Measurements from ENCODE around the gene GAL3ST1.

Gene GAL3ST1

GRCh38 chr22:30578481-30578880 is 4.0 kb upstream of the GAL3ST1 start:
- Histone ChIP-seq H3K4me3 (ENCODE audit: low read length in 2 of 2) (no peak overlapping the region), H3K79me1 (ENCODE audit: low read depth, low read length) (peaks cover 3% of the 10 kb centered on the region), H2BK15ac (ENCODE audit: low read length) (no peak overlapping the region), H3K18ac (ENCODE audit: low read length) (no peak overlapping the region), H3K4ac (ENCODE audit: low read length) (no peak overlapping the region), H3K4me1 (ENCODE audit: control insufficient read depth in 2 of 2, insufficient read depth in 1 of 2, low read depth in 1 of 2, low read length in 2 of 2) (peaks cover 8 to 20% of the 10 kb centered on the region in 2 donors), H3K36me3 (replicated peaks in 1 of 2; ENCODE audit: control insufficient read depth in 2 of 2, insufficient read depth in 2 of 2, low read length in 2 of 2) (peaks cover 67 to 81% of the 10 kb centered on the region in 2 donors), H2AK5ac (ENCODE audit: low read depth, low read length) (no peak overlapping the region), H3K9me3 (replicated peaks in 1 of 2; ENCODE audit: control insufficient read depth in 2 of 2, insufficient read depth in 1 of 2, low read depth in 1 of 2, low read length in 2 of 2) (no peaks in the 10 kb centered on the region), H2AFZ (ENCODE audit: low read length) (no peak overlapping the region), H2BK5ac (ENCODE audit: low read length) (no peak overlapping the region), H3K9ac (ENCODE audit: low read depth, low read length, poor library complexity) (no peak overlapping the region), H3K27me3 (ENCODE audit: control insufficient read depth in 3 of 3, insufficient read depth in 3 of 3, low read depth in 1 of 3, low read length in 3 of 3) (no peaks in the 10 kb centered on the region), H2BK12ac (ENCODE audit: low read length) (no peak overlapping the region), H3K23ac (ENCODE audit: low read depth, low read length, poor library complexity) (no peak overlapping the region), H3K4me2 (ENCODE audit: insufficient read depth, low read length, poor library complexity, severe bottlenecking) (no peak overlapping the region), H2BK120ac (ENCODE audit: low read depth, low read length) (no peak overlapping the region), H3K14ac (ENCODE audit: low read length) (no peak overlapping the region), H4K8ac (ENCODE audit: low read depth, low read length) (no peak overlapping the region), H3K27ac (replicated peaks; ENCODE audit: low read length) (no peak overlapping the region), H4K91ac (ENCODE audit: low read depth, low read length, poor library complexity) (no peak overlapping the region)
- DNase-seq (ENCODE audit: low spot score), result no peak
- WGBS, 2 donors (ENCODE audit: extremely low coverage in 2 of 2, insufficient read length in 2 of 2, insufficient replicate concordance in 1 of 2), result no CpG with 5 or more reads among the region's 12 CpGs

- WGBS, 2 donors (ENCODE audit: extremely low coverage in 2 of 2, insufficient read length in 2 of 2, insufficient replicate concordance in 1 of 2), result no CpG with 5 or more reads among the region's 15 CpGs
- H2BK15ac ChIP-seq (ENCODE audit: low read length), result no peak overlapping the region
- H3K9ac ChIP-seq (ENCODE audit: low read depth, low read length, poor library complexity), result peak overlapping the region; percentile 56
- no peak overlapping the region for H2AFZ ChIP-seq (ENCODE audit: low read length)
- peaks cover 0 to 12% of the 10 kb centered on the region in 2 donors for H3K4me1 ChIP-seq (ENCODE audit: control insufficient read depth in 2 of 2, insufficient read depth in 1 of 2, low read depth in 1 of 2, low read length in 2 of 2)
- peaks cover 48 to 55% of the 10 kb centered on the region in 2 donors for H3K36me3 ChIP-seq (replicated peaks in 1 of 2; ENCODE audit: control insufficient read depth in 2 of 2, insufficient read depth in 2 of 2, low read length in 2 of 2)
- H4K91ac ChIP-seq (ENCODE audit: low read depth, low read length, poor library complexity), result no peak overlapping the region
- no peak overlapping the region for H2BK120ac ChIP-seq (ENCODE audit: low read depth, low read length)
- peak overlapping the region; percentile 84 for H2AK5ac ChIP-seq (ENCODE audit: low read depth, low read length)
- no peak overlapping the region for H3K18ac ChIP-seq (ENCODE audit: low read length)
- no peak overlapping the region for H3K4me2 ChIP-seq (ENCODE audit: insufficient read depth, low read length, poor library complexity, severe bottlenecking)
- peaks cover 0 to 3% (median 0%) of the 10 kb centered on the region in 3 experiments for H3K27me3 ChIP-seq (ENCODE audit: control insufficient read depth in 3 of 3, insufficient read depth in 3 of 3, low read depth in 1 of 3, low read length in 3 of 3)
- DNase-seq (ENCODE audit: low spot score), result no peak
- H2BK5ac ChIP-seq (ENCODE audit: low read length), result peak overlapping the region; percentile 71
- H2BK12ac ChIP-seq (ENCODE audit: low read length), result no peak overlapping the region
- H3K23ac ChIP-seq (ENCODE audit: low read depth, low read length, poor library complexity), result peak overlapping the region; percentile 59
- H3K4me3 ChIP-seq (ENCODE audit: low read length in 2 of 2), result peak overlapping the region in 1 of 2 donors; percentile 39
- H3K27ac ChIP-seq (replicated peaks; ENCODE audit: low read length), result no peak overlapping the region
- H3K9me3 ChIP-seq (replicated peaks in 1 of 2; ENCODE audit: control insufficient read depth in 2 of 2, insufficient read depth in 1 of 2, low read depth in 1 of 2, low read length in 2 of 2), result no peaks in the 10 kb centered on the region
- H3K4ac ChIP-seq (ENCODE audit: low read length), result peak overlapping the region; percentile 41
- H3K14ac ChIP-seq (ENCODE audit: low read length), result peak overlapping the region; percentile 17
- H4K8ac ChIP-seq (ENCODE audit: low read depth, low read length), result no peak overlapping the region
- peaks cover 2% of the 10 kb centered on the region for H3K79me1 ChIP-seq (ENCODE audit: low read depth, low read length)
These were observed 1.4 kb upstream of the GAL3ST1 start for GRCh38 chr22:30575859-30576258.

- H2AFZ ChIP-seq (ENCODE audit: low read length), result no peak overlapping the region
- H3K14ac ChIP-seq (ENCODE audit: low read length), result no peak overlapping the region
- H3K79me1 ChIP-seq (ENCODE audit: low read depth, low read length), result no peaks in the 10 kb centered on the region
- peak overlapping the region; percentile 30 for H2BK15ac ChIP-seq (ENCODE audit: low read length)
- H3K36me3 ChIP-seq (replicated peaks in 1 of 2; ENCODE audit: control insufficient read depth in 2 of 2, insufficient read depth in 2 of 2, low read length in 2 of 2), result peaks cover 40 to 47% of the 10 kb centered on the region in 2 donors
- peak overlapping the region; percentile 100 for H3K4me2 ChIP-seq (ENCODE audit: insufficient read depth, low read length, poor library complexity, severe bottlenecking)
- no peak overlapping the region for H3K9ac ChIP-seq (ENCODE audit: low read depth, low read length, poor library complexity)
- H3K4me3 ChIP-seq (ENCODE audit: low read length in 2 of 2), result peak overlapping the region in 1 of 2 donors; percentile 72
- H3K4me1 ChIP-seq (ENCODE audit: control insufficient read depth in 2 of 2, insufficient read depth in 1 of 2, low read depth in 1 of 2, low read length in 2 of 2), result peaks cover 0 to 12% of the 10 kb centered on the region in 2 donors
- H3K9me3 ChIP-seq (replicated peaks in 1 of 2; ENCODE audit: control insufficient read depth in 2 of 2, insufficient read depth in 1 of 2, low read depth in 1 of 2, low read length in 2 of 2), result no peaks in the 10 kb centered on the region
- H3K27me3 ChIP-seq (ENCODE audit: control insufficient read depth in 3 of 3, insufficient read depth in 3 of 3, low read depth in 1 of 3, low read length in 3 of 3), result peaks cover 0 to 3% (median 0%) of the 10 kb centered on the region in 3 experiments
- WGBS, 2 donors (ENCODE audit: extremely low coverage in 2 of 2, insufficient read length in 2 of 2, insufficient replicate concordance in 1 of 2), result no CpG with 5 or more reads among the region's 12 CpGs
- DNase-seq (ENCODE audit: low spot score), result no peak
- peak overlapping the region; percentile 84 for H2AK5ac ChIP-seq (ENCODE audit: low read depth, low read length)
- H3K23ac ChIP-seq (ENCODE audit: low read depth, low read length, poor library complexity), result no peak overlapping the region
- peak overlapping the region; percentile 90 for H3K18ac ChIP-seq (ENCODE audit: low read length)
- no peak overlapping the region for H2BK120ac ChIP-seq (ENCODE audit: low read depth, low read length)
- H2BK5ac ChIP-seq (ENCODE audit: low read length), result peak overlapping the region; percentile 71
- H3K4ac ChIP-seq (ENCODE audit: low read length), result no peak overlapping the region
- peak overlapping the region; percentile 10 for H3K27ac ChIP-seq (replicated peaks; ENCODE audit: low read length)
- H4K8ac ChIP-seq (ENCODE audit: low read depth, low read length), result no peak overlapping the region
- peak overlapping the region; percentile 30 for H2BK12ac ChIP-seq (ENCODE audit: low read length)
- no peak overlapping the region for H4K91ac ChIP-seq (ENCODE audit: low read depth, low read length, poor library complexity)
These were observed 669 bp upstream of the GAL3ST1 start for GRCh38 chr22:30574997-30575671.

- peak overlapping the region; percentile 91 for H2BK5ac ChIP-seq (ENCODE audit: low read length)
- no peak overlapping the region for H2BK120ac ChIP-seq (ENCODE audit: low read depth, low read length)
- H3K14ac ChIP-seq (ENCODE audit: low read length), result peak overlapping the region; percentile 58
- peak overlapping the region; percentile 95 for H2AK5ac ChIP-seq (ENCODE audit: low read depth, low read length)
- H4K91ac ChIP-seq (ENCODE audit: low read depth, low read length, poor library complexity), result no peak overlapping the region
- peak overlapping the region; percentile 75 for H2BK12ac ChIP-seq (ENCODE audit: low read length)
- H3K79me1 ChIP-seq (ENCODE audit: low read depth, low read length), result no peaks in the 10 kb centered on the region
- no CpG with 5 or more reads among the region's 7 CpGs for WGBS, 2 donors (ENCODE audit: extremely low coverage in 2 of 2, insufficient read length in 2 of 2, insufficient replicate concordance in 1 of 2)
- no peak overlapping the region for H3K27ac ChIP-seq (replicated peaks; ENCODE audit: low read length)
- H3K4me2 ChIP-seq (ENCODE audit: insufficient read depth, low read length, poor library complexity, severe bottlenecking), result peak overlapping the region; percentile 100
- peak overlapping the region; percentile 82 for H2BK15ac ChIP-seq (ENCODE audit: low read length)
- H3K36me3 ChIP-seq (replicated peaks in 1 of 2; ENCODE audit: control insufficient read depth in 2 of 2, insufficient read depth in 2 of 2, low read length in 2 of 2), result peaks cover 26 to 32% of the 10 kb centered on the region in 2 donors
- H3K23ac ChIP-seq (ENCODE audit: low read depth, low read length, poor library complexity), result no peak overlapping the region
- DNase-seq (ENCODE audit: low spot score), result no peak
- H4K8ac ChIP-seq (ENCODE audit: low read depth, low read length), result no peak overlapping the region
- H3K18ac ChIP-seq (ENCODE audit: low read length), result peak overlapping the region; percentile 52
- peaks cover 0 to 12% of the 10 kb centered on the region in 2 donors for H3K4me1 ChIP-seq (ENCODE audit: control insufficient read depth in 2 of 2, insufficient read depth in 1 of 2, low read depth in 1 of 2, low read length in 2 of 2)
- H3K27me3 ChIP-seq (ENCODE audit: control insufficient read depth in 3 of 3, insufficient read depth in 3 of 3, low read depth in 1 of 3, low read length in 3 of 3), result peaks cover 0 to 3% (median 0%) of the 10 kb centered on the region in 3 experiments
- H3K4me3 ChIP-seq (ENCODE audit: low read length in 2 of 2), result peak overlapping the region in 1 of 2 donors; percentile 8
- no peak overlapping the region for H2AFZ ChIP-seq (ENCODE audit: low read length)
- H3K4ac ChIP-seq (ENCODE audit: low read length), result no peak overlapping the region
- no peaks in the 10 kb centered on the region for H3K9me3 ChIP-seq (replicated peaks in 1 of 2; ENCODE audit: control insufficient read depth in 2 of 2, insufficient read depth in 1 of 2, low read depth in 1 of 2, low read length in 2 of 2)
- H3K9ac ChIP-seq (ENCODE audit: low read depth, low read length, poor library complexity), result no peak overlapping the region
These were observed 821 bp downstream of the GAL3ST1 start for GRCh38 chr22:30573594-30574094.

All from neuronal stem cell (in vitro differentiated cells).